GM12891 (cell line): Measurements from ENCODE around the gene GCAT.
A peak's percentile ranks its signal among the peaks of the same experiment; 100 is the strongest.
"Not testable (repeated sequence)": the region's sequence is repeated elsewhere in the genome, so short reads cannot be mapped to it uniquely, and the experiment has no call there.

Experiments
- DNase-seq: peaks from one replicate; pipeline ENCODE4 v3.0.0; 2011; ENCODE audit warnings: low spot score; ENCODE audit not compliant: insufficient read length
- FAIRE-seq: peaks from 2 replicates; lab custom pipeline; 2011; peaks lifted over from hg19 to GRCh38; lab: Jason Lieb, UNC
- PAX5 ChIP-seq: IDR thresholded peaks from 2 replicates; pipeline ENCODE4 v1.6.1; 2011; ENCODE audit warnings: low read length, moderate library complexity, mild to moderate bottlenecking; ENCODE audit not compliant: insufficient read depth, severe bottlenecking
- POLR2A ChIP-seq: IDR thresholded peaks from 2 replicates; pipeline ENCODE4 v1.6.1; 2011; ENCODE audit warnings: low read depth, low read length, control low read depth
- POLR2AphosphoS5 ChIP-seq: IDR thresholded peaks from 2 replicates; pipeline ENCODE4 v1.6.1; 2011; ENCODE audit warnings: low read depth, low read length, control low read depth
- POU2F2 ChIP-seq: IDR thresholded peaks from 2 replicates; pipeline ENCODE4 v1.6.1; 2011; ENCODE audit warnings: low read depth, mild to moderate bottlenecking, control low read depth, low read length, moderate library complexity
- SPI1 ChIP-seq: IDR thresholded peaks from 2 replicates; pipeline ENCODE4 v1.6.1; 2011; ENCODE audit warnings: low read depth, low read length, control low read depth
- TAF1 ChIP-seq: IDR thresholded peaks from 2 replicates; pipeline ENCODE4 v1.6.1; 2011; ENCODE audit warnings: low read depth, low read length, control low read depth

GCAT gene

DNA sequence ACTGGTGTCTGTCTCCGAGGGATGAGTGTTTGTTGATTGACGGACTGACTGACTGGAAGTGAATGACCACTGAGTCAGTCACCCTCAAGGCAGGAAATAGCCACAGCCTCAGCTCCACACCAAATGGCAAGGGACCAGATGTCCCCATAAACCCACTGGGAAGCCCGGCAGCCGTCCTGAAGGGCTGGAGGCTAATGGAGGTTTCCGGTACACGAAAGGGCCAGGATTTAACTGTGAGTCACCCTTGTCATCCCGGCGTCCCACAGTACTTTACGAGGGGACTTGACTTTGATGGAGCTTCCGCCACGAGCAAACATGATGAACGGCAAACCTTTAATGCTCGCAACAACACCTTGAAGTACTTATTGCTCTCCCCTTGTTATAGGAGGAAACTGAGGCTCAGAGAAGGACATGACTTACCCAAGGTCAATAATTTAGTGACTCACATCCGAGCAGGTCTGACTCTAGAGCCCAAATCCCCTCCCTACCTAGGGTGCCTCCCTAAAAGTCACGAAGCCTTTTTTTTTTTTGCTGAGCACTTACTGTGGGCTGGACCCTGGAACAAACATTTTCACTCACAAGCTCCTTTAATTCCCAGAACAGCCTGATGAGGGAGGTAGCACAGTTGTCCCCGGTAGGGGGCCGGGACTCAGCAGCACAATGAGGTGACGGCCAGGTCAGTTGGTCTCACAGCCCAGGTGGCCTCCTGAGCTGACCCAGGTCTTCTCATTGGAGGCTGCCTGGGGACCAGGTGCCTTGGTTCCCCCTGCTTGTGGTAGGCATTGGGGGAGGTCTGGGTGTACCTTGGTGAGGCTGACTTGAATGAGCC, 25.2 kb upstream of the GCAT start:
- no peak for TF ChIP-seq PAX5
- TF ChIP-seq POU2F2 = no peak
- TF ChIP-seq POLR2A = no peak
- TF ChIP-seq TAF1 = no peak
- TF ChIP-seq POLR2AphosphoS5 = no peak
- no peak for TF ChIP-seq SPI1
- no peak for FAIRE-seq
- DNase-seq = no peak

DNA sequence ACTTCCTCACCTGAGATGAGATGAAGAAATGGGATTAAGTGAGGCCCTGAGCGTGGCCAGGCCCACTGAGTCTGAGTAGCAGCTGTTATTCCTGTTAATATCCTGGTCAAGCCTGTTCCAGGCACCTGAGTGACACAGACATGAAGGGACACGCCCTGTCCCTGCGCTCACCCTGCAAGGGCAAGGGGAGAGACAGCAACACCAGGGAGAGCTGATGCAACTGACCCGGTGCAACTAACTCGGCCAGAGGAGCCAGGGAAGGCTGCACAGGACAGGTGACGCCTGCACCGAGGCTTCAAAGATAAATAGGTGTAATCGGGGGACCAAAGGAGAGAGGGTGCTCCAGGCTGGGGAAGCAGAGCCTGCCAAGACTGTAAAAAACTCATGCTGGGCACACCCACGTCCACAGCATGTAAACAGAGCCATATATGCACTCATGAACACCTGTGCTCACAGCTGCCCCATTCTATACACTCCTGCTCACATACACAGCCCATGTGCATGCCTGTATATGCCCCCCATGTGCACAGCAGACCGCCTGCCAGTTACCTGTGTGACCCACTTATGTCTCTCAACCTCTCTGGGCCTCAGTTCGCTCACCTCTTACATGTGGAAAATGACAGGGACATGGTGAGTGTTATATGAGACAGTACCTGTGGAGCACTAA, 22.8 kb upstream of the GCAT start:
- FAIRE-seq (no peak), DNase-seq (no peak)
- no peak for TF ChIP-seq SPI1
- no peak for TF ChIP-seq POLR2AphosphoS5
- no peak for TF ChIP-seq TAF1
- TF ChIP-seq POU2F2 = no peak
- no peak for TF ChIP-seq PAX5
- no peak for TF ChIP-seq POLR2A

- FAIRE-seq = no peak
- no peak for TF ChIP-seq POLR2AphosphoS5
- no peak for TF ChIP-seq POLR2A
- no peak for TF ChIP-seq PAX5
- no peak for TF ChIP-seq SPI1
- no peak for TF ChIP-seq TAF1
- TF ChIP-seq POU2F2 = no peak
- DNase-seq = no peak
These were observed 17.5 kb upstream of the GCAT start for GRCh38 chr22:37790234-37790633.

DNA sequence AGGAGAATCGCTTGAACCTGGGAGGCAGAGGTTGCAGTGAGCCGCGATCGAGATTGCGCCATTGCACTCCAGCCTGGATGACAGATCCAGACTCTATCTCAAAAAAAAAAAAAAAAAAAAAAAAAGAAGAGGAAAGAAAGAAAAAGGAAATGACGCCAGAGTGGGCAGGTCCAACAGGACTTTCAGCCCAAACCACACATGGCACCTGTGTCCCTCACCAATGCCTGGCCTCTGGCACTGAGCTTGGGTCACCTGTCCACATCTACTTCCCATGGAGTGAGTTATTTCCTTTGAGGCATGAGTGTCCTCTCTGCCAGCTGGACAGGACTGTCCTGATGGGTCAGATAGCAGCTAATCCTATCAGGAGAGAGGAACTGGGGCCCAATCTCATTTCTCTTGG, 15.2 kb upstream of the GCAT start:
- DNase-seq = no peak
- TF ChIP-seq SPI1 (no peak), PAX5 (no peak), POLR2AphosphoS5 (no peak), POU2F2 (no peak), POLR2A (no peak), TAF1 (no peak)
- no peak for FAIRE-seq

- DNase-seq = no peak
- no peak for TF ChIP-seq POLR2AphosphoS5
- no peak for TF ChIP-seq SPI1
- no peak for TF ChIP-seq POU2F2
- TF ChIP-seq TAF1 = no peak
- no peak for TF ChIP-seq PAX5
- TF ChIP-seq POLR2A = no peak
- FAIRE-seq = no peak
These were observed 13.4 kb upstream of the GCAT start for GRCh38 chr22:37794376-37794775.

DNA sequence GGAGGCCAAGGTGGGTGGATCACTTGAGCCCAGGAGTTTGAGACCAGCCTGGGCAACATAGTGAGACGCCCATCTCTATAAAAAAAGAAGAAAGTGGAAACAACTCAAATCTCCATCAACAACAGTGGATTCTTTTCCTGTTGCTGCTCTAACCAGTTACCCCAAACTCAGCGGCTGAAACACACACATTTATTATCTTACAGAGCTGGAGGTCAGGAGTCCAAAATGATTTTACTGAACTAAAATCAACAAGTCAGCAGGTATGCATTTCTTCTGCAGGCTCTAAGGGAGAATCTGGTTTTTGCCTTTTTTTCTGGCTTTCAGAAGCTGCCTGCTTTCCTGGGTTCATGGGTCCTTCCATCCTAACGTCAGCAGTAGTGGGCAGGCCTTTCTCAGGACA, 11.7 kb upstream of the GCAT start:
- TF ChIP-seq POLR2AphosphoS5 = no peak
- no peak for TF ChIP-seq POU2F2
- FAIRE-seq = no peak
- DNase-seq = no peak

DNA sequence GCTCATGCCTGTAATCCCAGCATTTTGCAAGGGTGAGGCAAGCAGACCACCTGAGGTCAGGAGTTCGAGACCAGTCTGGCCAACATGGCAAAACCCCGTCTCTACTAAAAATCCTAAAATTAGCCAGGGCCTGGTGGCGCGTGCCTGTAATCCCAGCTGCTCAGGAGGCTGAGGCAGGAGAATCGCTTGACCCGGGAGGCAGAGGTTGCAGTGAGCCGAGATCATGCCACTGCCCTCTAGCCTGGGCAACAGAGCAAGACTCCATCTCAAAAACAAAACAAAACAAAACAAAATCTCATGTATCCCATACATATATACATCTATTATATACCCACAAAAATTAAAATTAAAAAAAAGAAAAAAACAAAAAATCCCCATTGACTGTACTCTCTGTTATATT, 10.5 kb upstream of the GCAT start:
- not testable (repeated sequence) for DNase-seq, FAIRE-seq

- no peak for DNase-seq
- no peak for TF ChIP-seq PAX5
- TF ChIP-seq SPI1 = no peak
- no peak for TF ChIP-seq POU2F2
- TF ChIP-seq TAF1 = no peak
- TF ChIP-seq POLR2AphosphoS5 = no peak
- TF ChIP-seq POLR2A = no peak
- peak; percentile 63 for FAIRE-seq
These were observed 9.7 kb upstream of the GCAT start for GRCh38 chr22:37797874-37798500.

- not testable (repeated sequence) for DNase-seq
These were observed 7.8 kb upstream of the GCAT start for GRCh38 chr22:37799979-37800378.

DNA sequence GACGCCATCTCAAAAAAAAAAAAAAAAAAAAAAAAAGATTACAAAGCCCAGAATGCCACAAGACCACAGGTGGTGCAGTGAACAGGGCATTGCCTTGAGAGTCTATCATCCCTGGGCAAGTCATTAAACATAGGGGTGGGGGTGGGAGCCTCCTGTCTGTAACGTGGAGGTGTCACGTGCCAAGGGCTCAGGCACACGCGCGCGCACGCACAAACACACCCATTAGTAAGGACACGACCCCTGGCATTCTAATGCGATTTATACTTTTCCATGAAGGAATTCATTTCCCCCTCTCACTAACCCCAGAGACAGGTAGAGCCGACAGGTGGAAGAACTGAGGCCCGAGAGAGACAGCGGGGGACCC, 5.8 kb upstream of the GCAT start:
- DNase-seq (no peak), FAIRE-seq (no peak)
- no peak for TF ChIP-seq PAX5

More at GRCh38 chr22:37799979-37800378, 7.8 kb upstream of the GCAT start:
- FAIRE-seq = not testable (repeated sequence)
